ENCODE measurements around the gene DPAGT1.
"Not testable (repeated sequence)": the region's sequence is repeated elsewhere in the genome, so short reads cannot be mapped to it uniquely, and the experiment has no call there.

The DPAGT1 gene

GRCh38 chr11:119101759-119102423 lies at the start of gene DPAGT1:
TSS of gene DPAGT1 (minus strand) at chr11:119101853. CDS start at chr11:119101655, 198 bp downstream.
- DNase-seq (ENCODE audit: low read depth), result peak; percentile 91

GRCh38 chr11:119149786-119150275 lies 48.2 kb upstream of the DPAGT1 start:
- no peak for DNase-seq (ENCODE audit: low read depth)

GRCh38 chr11:119149018-119149785 lies 47.5 kb upstream of the DPAGT1 start, which contains the start of gene ABCG4:
TSS of gene ABCG4 (plus strand) at chr11:119149052. CDS start at chr11:119149966, 914 bp downstream.
- no peak for DNase-seq (ENCODE audit: low read depth)

- DNase-seq (ENCODE audit: low read depth), result no peak
Observed at GRCh38 chr11:119148720-119149017, 47.0 kb upstream of the DPAGT1 start.

- DNase-seq (ENCODE audit: low read depth), result no peak
Observed at GRCh38 chr11:119147604-119148333, 46.1 kb upstream of the DPAGT1 start.

GRCh38 chr11:119145551-119145950 lies 43.9 kb upstream of the DPAGT1 start:
- DNase-seq (ENCODE audit: low read depth), result no peak

GRCh38 chr11:119144825-119145486 lies 43.3 kb upstream of the DPAGT1 start:
- DNase-seq (ENCODE audit: low read depth), result peak; percentile 52

GRCh38 chr11:119139276-119139675 lies 37.6 kb upstream of the DPAGT1 start:
- DNase-seq (ENCODE audit: low read depth), result not testable (repeated sequence)

- no peak for DNase-seq (ENCODE audit: low read depth)
Observed at GRCh38 chr11:119134389-119134978, 32.8 kb upstream of the DPAGT1 start.

- no peak for DNase-seq (ENCODE audit: low read depth)
Observed at GRCh38 chr11:119130662-119131061, 29.0 kb upstream of the DPAGT1 start.

GRCh38 chr11:119126675-119127268 lies 25.1 kb upstream of the DPAGT1 start:
- no peak for DNase-seq (ENCODE audit: low read depth)

GRCh38 chr11:119125821-119126220 lies 24.2 kb upstream of the DPAGT1 start:
- no peak for DNase-seq (ENCODE audit: low read depth)

- no peak for DNase-seq (ENCODE audit: low read depth)
Observed at GRCh38 chr11:119121811-119122124, 20.1 kb upstream of the DPAGT1 start.

- DNase-seq (ENCODE audit: low read depth), result peak; percentile 93
Observed at GRCh38 chr11:119121008-119121810, 19.6 kb upstream of the DPAGT1 start, which contains the start of gene HINFP. TSS of gene HINFP (plus strand) at chr11:119121580. CDS start at chr11:119126945, 5,365 bp downstream.

- DNase-seq (ENCODE audit: low read depth), result peak; percentile 20
Observed at GRCh38 chr11:119120639-119121007, 19.0 kb upstream of the DPAGT1 start.

GRCh38 chr11:119118946-119119345 lies 17.3 kb upstream of the DPAGT1 start:
- no peak for DNase-seq (ENCODE audit: low read depth)

- DNase-seq (ENCODE audit: low read depth), result no peak
Observed at GRCh38 chr11:119118227-119118626, 16.6 kb upstream of the DPAGT1 start.

- no peak for DNase-seq (ENCODE audit: low read depth)
Observed at GRCh38 chr11:119117004-119117706, 15.5 kb upstream of the DPAGT1 start.

GRCh38 chr11:119116601-119117000 lies 14.9 kb upstream of the DPAGT1 start:
- no peak for DNase-seq (ENCODE audit: low read depth)

- no peak for DNase-seq (ENCODE audit: low read depth)
Observed at GRCh38 chr11:119116235-119116594, 14.6 kb upstream of the DPAGT1 start.

All from non-pigmented ciliary epithelial cell (primary cell).